ENCODE data around the gene FGF9. TPM values are rescaled to one million over a fixed set of nuclear protein-coding genes. Genes with fewer than 3 reads are reported as not detected.

The FGF9 gene
- total RNA-seq, 1 donor from 2014 or later: 0.80 TPM

GRCh38 chr13:21752501-21752900 lies 81.6 kb downstream of the FGF9 start:
- no peak for DNase-seq (ENCODE audit: low spot score)

GRCh38 chr13:21753117-21753729 lies 82.3 kb downstream of the FGF9 start:
- no peak for DNase-seq (ENCODE audit: low spot score)

Other genes with a start within 250 kb of the FGF9 start
- 41.7 TPM for gene ZDHHC20, start 211.8 kb upstream of the FGF9 start, total RNA-seq
- 28.8 TPM for gene MICU2, start 66.9 kb upstream of the FGF9 start, total RNA-seq

All from mesenteric fat pad (tissue), 1 donor.